GM23248 (cell line): ENCODE data around the gene LOXL3. TPM values are rescaled to one million over a fixed set of nuclear protein-coding genes. Genes with fewer than 3 reads are reported as not detected.

Experiments
- DNase-seq: peaks from one replicate; pipeline ENCODE4 v3.0.0-alpha.2; 2015
- H2AFZ ChIP-seq: fragments of 200-600 bp; sonication (generic); 2 replicates; pipeline ENCODE4 v1.6.1; 2016; ENCODE audit warnings: antibody characterized with exemption
- H3F3A ChIP-seq: fragments of 200-600 bp; sonication (generic); 2 replicates; pipeline ENCODE4 v1.6.1; 2016; ENCODE audit warnings: mild to moderate bottlenecking, antibody characterized with exemption, mixed run types; ENCODE audit not compliant: insufficient read depth
- H3K27ac ChIP-seq: fragments of 200-600 bp; sonication (generic); 2 replicates; pipeline ENCODE4 v1.5.1; 2016; ENCODE audit warnings: mild to moderate bottlenecking
- H3K27me3 ChIP-seq: fragments of 200-600 bp; sonication (generic); replicated peaks from 2 replicates; pipeline ENCODE4 v1.6.1; 2016; ENCODE audit warnings: mild to moderate bottlenecking; ENCODE audit not compliant: insufficient read depth
- H3K36me3 ChIP-seq: fragments of 200-600 bp; sonication (generic); 2 replicates; pipeline ENCODE4 v1.6.1; 2016; ENCODE audit warnings: low read depth, mild to moderate bottlenecking
- H3K4me1 ChIP-seq: fragments of 200-600 bp; sonication (generic); 2 replicates; pipeline ENCODE4 v1.6.1; 2016; ENCODE audit warnings: mild to moderate bottlenecking; ENCODE audit not compliant: insufficient read depth
- H3K4me2 ChIP-seq: fragments of 200-600 bp; sonication (generic); one replicate; pipeline ENCODE4 v1.6.1; 2016; ENCODE audit warnings: mild to moderate bottlenecking; ENCODE audit not compliant: unreplicated experiment
- H3K4me3 ChIP-seq: fragments of 200-600 bp; sonication (generic); 2 replicates; pipeline ENCODE4 v1.5.1; 2016; ENCODE audit warnings: mild to moderate bottlenecking
- H3K79me2 ChIP-seq: fragments of 200-600 bp; sonication (generic); 2 replicates; pipeline ENCODE4 v1.6.1; 2016; ENCODE audit warnings: mild to moderate bottlenecking; ENCODE audit not compliant: insufficient read depth
- H3K9ac ChIP-seq: fragments of 200-600 bp; sonication (generic); 2 replicates; pipeline ENCODE4 v1.6.1; 2016; ENCODE audit warnings: mild to moderate bottlenecking
- H3K9me2 ChIP-seq: fragments of 200-600 bp; sonication (generic); 2 replicates; pipeline ENCODE4 v1.6.1; 2016; ENCODE audit warnings: mixed run types, mild to moderate bottlenecking, moderate library complexity; ENCODE audit not compliant: insufficient read depth
- H3K9me3 ChIP-seq: fragments of 200-600 bp; sonication (generic); one replicate; pipeline ENCODE4 v1.6.1; 2017; ENCODE audit warnings: low read depth
- H4K20me1 ChIP-seq: fragments of 200-600 bp; sonication (generic); 2 replicates; pipeline ENCODE4 v1.6.0; 2016; ENCODE audit not compliant: insufficient read depth
- EZH2 ChIP-seq: fragments of 200-600 bp; sonication (generic); IDR thresholded peaks from 2 replicates; pipeline ENCODE4 v1.6.1; 2018; ENCODE audit warnings: antibody characterized with exemption, mild to moderate bottlenecking; ENCODE audit not compliant: insufficient read depth, poor library complexity, severe bottlenecking
- EZH2phosphoT487 ChIP-seq: fragments of 200-600 bp; sonication (generic); IDR thresholded peaks from 2 replicates; pipeline ENCODE4 v1.6.1; 2018; ENCODE audit warnings: antibody characterized with exemption, moderate library complexity, mild to moderate bottlenecking, low read depth; ENCODE audit not compliant: insufficient read depth
- WGBS, 2 experiments: methylation state at CpG; one replicate each; pipeline ENCODE4 v1.1.6; 2015 to 2017; ENCODE audit warnings: low lambda C conversion rate in 2 of 2, low coverage in 1 of 2; ENCODE audit errors: missing lambda C conversion rate in 2 of 2; 5-methylcytosine and 5-hydroxymethylcytosine counted together
- in situ Hi-C: fragments of 300-500 bp; cut with MboI; formaldehyde crosslinking; loops from 2 replicates; pipeline ENCODE4 v1.15.0; 2020
- polyA plus RNA-seq: library from polyadenylated mRNA; unstranded; fragments of >200 nt; fragmentation: Nextera tagmentation; extraction: Ambion mirVana; gene quantifications from 2 replicates; pipeline ENCODE4 v1.2.1, GENCODE V29; 2016
- total RNA-seq: library from RNA; depleted of rRNA; stranded (reverse); fragments of >200 nt; shearing (Covaris generic); gene quantifications from 2 replicates; pipeline ENCODE4 v1.2.3, GENCODE V29; 2014

LOXL3 gene
- total and polyA plus RNA-seq, 2 experiments from 2014 or later, result 52.4 to 55.2 TPM

- H2AFZ ChIP-seq, result no peak overlapping the region
- in situ Hi-C loops, result no loop called here
- H3K36me3 ChIP-seq, result no peaks in the 10 kb centered on the region
- TF ChIP-seq EZH2, result no peak
- TF ChIP-seq EZH2phosphoT487, result no peak
- H3K27me3 ChIP-seq, result no peaks in the 10 kb centered on the region
- H3K9ac ChIP-seq, result no peak overlapping the region
- peaks cover 8% of the 10 kb centered on the region for H3K79me2 ChIP-seq
- no peak overlapping the region for H3K27ac ChIP-seq
- no peak overlapping the region for H3K4me2 ChIP-seq
- no peaks in the 10 kb centered on the region for H3K9me3 ChIP-seq
- peaks cover 40% of the 10 kb centered on the region for H3F3A ChIP-seq
- WGBS, 2 experiments, result 79 to 84% methylated on average over 20 to 23 of the region's 23 CpGs
- H3K4me1 ChIP-seq, result peaks cover 15% of the 10 kb centered on the region
- no peaks in the 10 kb centered on the region for H3K9me2 ChIP-seq
- DNase-seq, result no peak
- H4K20me1 ChIP-seq, result no peaks in the 10 kb centered on the region
- no peak overlapping the region for H3K4me3 ChIP-seq
Observed at GRCh38 chr2:74536166-74536950, 17.4 kb downstream of the LOXL3 start.

- DNase-seq, result no peak
- peaks cover 17% of the 10 kb centered on the region for H3K79me2 ChIP-seq
- no peak overlapping the region for H2AFZ ChIP-seq
- H3K4me3 ChIP-seq, result no peak overlapping the region
- H3K4me1 ChIP-seq, result peaks cover 21% of the 10 kb centered on the region
- peaks cover 35% of the 10 kb centered on the region for H3F3A ChIP-seq
- TF ChIP-seq EZH2phosphoT487, result no peak
- TF ChIP-seq EZH2, result no peak
- H3K4me2 ChIP-seq, result no peak overlapping the region
- in situ Hi-C loops, result no loop called here
- no peaks in the 10 kb centered on the region for H3K9me2 ChIP-seq
- no peak overlapping the region for H3K9ac ChIP-seq
- no peaks in the 10 kb centered on the region for H4K20me1 ChIP-seq
- H3K27ac ChIP-seq, result no peak overlapping the region
- H3K36me3 ChIP-seq, result no peaks in the 10 kb centered on the region
- H3K9me3 ChIP-seq, result no peaks in the 10 kb centered on the region
- no peaks in the 10 kb centered on the region for H3K27me3 ChIP-seq
- 92% methylated on average over 10 of the region's 10 CpGs for WGBS, 2 experiments
Observed at GRCh38 chr2:74535440-74535965, 18.2 kb downstream of the LOXL3 start.

- H3K4me3 ChIP-seq, result no peak overlapping the region
- H2AFZ ChIP-seq, result no peak overlapping the region
- H4K20me1 ChIP-seq, result no peaks in the 10 kb centered on the region
- H3K27ac ChIP-seq, result no peak overlapping the region
- H3K4me1 ChIP-seq, result peaks cover 14% of the 10 kb centered on the region
- H3K79me2 ChIP-seq, result peaks cover 24% of the 10 kb centered on the region
- no peak for DNase-seq
- H3K9ac ChIP-seq, result no peak overlapping the region
- H3K9me2 ChIP-seq, result no peaks in the 10 kb centered on the region
- TF ChIP-seq EZH2 (no peak), EZH2phosphoT487 (no peak)
- peaks cover 31% of the 10 kb centered on the region for H3F3A ChIP-seq
- no peaks in the 10 kb centered on the region for H3K36me3 ChIP-seq
- 71 to 72% methylated on average over 11 to 12 of the region's 12 CpGs for WGBS, 2 experiments
- in situ Hi-C loops, result no loop called here
- H3K4me2 ChIP-seq, result no peak overlapping the region
- H3K27me3 ChIP-seq, result no peaks in the 10 kb centered on the region
- no peaks in the 10 kb centered on the region for H3K9me3 ChIP-seq
Observed at GRCh38 chr2:74534411-74534810, 19.3 kb downstream of the LOXL3 start.

GRCh38 chr2:74533464-74533863 is 20.3 kb downstream of the LOXL3 start:
- 77 to 80% methylated on average over 4 of the region's 4 CpGs for WGBS, 2 experiments
- Histone ChIP-seq H4K20me1 (no peaks in the 10 kb centered on the region), H3K27ac (no peak overlapping the region), H3K9me3 (no peaks in the 10 kb centered on the region), H3K4me3 (no peak overlapping the region), H2AFZ (no peak overlapping the region), H3F3A (peaks cover 30% of the 10 kb centered on the region), H3K36me3 (no peaks in the 10 kb centered on the region), H3K9ac (no peak overlapping the region), H3K4me2 (no peak overlapping the region), H3K79me2 (peaks cover 34% of the 10 kb centered on the region), H3K9me2 (no peaks in the 10 kb centered on the region), H3K27me3 (no peaks in the 10 kb centered on the region), H3K4me1 (peaks cover 16% of the 10 kb centered on the region)
- in situ Hi-C loops, result no loop called here
- TF ChIP-seq EZH2phosphoT487 (no peak), EZH2 (no peak)
- DNase-seq, result no peak
